GM21360 (cell line): ENCODE measurements around the gene SH3GLB2.

Experiments
- ATAC-seq: cut with Tn5 transposase; IDR thresholded peaks from one replicate; pipeline ENCODE4 v1.9.1; 2021; ENCODE audit warnings: mild to moderate bottlenecking, moderate library complexity; ENCODE audit not compliant: unreplicated experiment

Gene SH3GLB2

DNA sequence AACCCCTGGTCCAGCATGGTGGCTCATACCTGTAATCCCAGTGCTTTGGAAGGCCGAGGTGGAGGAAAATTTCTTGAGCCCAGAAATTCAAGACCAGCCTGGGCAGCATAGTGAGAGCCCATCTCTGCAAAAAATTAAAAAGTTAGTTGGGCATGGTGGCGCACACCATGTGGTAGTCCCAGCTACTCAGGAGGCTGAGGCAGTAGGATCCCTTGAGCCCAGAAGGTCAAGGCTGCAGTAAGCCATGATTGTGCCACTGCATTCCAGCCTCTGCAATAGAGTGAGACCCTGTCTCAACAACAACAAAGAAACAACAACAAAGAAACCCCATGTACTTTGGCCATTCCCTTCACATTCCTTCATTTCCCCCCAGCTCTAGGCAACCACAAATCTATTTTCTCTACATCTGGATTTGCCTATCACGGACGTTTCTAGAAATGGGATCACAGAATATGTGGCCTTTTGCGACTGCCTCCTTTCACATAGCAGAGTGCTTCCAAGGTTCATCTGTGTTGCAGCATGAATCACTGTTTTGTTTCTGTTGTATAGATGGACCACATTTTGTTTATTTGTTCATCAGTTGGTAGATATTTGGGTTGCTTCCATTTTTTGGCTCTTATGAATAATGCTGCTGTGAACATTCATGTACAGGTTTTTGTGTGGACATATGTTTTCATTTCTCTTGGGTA lies 26.2 kb upstream of the SH3GLB2 start:
- ATAC-seq, result no peak

DNA sequence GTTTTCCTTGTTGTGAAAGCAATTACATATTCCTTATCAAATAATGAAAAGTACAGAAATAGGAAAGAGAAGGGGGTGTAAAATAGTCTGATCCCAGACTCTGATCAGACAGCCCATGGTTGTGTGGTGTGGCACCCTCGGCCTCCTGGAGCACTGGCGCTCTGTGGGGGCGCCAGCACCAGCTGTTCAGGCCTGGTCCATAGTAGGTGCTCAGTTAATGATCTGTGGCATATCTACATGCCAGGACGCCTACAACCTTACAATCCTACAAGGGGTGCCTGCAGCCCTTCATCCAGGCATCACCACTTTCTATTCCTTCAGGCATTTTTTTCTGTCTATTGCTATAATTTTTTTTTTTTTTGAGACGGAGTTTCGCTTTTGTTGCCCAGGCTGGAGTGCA lies 24.9 kb upstream of the SH3GLB2 start:
- ATAC-seq, result no peak

DNA sequence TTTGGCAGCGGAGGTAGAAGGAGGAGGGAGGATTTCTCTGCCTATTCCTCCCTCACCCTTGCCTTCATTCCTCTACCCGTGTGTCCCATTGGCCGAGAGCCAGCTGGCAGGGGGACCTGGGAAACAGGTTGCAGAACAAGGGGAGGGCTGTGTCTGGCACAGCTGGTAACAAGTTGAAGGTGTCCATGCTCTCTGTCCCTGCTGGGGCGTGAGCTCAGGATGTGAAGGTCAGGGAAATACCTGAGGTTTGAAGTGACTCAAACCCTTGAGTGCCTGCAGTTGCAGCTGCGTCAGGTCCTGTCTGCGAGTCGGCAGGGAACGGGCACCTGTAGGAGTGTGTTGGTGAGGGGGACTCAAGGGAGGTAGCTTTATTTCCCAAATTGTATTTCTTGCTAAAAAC lies 24.5 kb upstream of the SH3GLB2 start:
- no peak for ATAC-seq

DNA sequence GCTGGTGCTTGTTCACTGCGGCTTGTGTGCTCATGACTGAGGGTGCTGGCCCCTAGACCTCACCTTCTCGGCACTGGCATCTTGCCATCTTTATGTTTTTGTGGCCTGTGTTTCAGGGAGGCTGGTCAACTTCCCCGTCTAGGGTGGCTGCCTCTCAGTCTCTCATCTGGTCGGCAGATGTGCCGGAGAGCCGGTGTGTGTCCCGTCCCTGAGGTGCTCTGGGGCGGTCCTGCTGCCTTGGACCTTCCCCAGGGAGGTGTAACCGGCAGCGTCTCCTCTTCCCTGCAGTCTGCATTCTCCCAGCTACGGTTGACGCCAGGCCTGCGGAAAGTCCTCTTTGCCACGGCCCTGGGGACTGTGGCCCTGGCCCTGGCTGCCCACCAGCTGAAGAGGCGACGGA lies 13.9 kb upstream of the SH3GLB2 start:
- no peak for ATAC-seq

DNA sequence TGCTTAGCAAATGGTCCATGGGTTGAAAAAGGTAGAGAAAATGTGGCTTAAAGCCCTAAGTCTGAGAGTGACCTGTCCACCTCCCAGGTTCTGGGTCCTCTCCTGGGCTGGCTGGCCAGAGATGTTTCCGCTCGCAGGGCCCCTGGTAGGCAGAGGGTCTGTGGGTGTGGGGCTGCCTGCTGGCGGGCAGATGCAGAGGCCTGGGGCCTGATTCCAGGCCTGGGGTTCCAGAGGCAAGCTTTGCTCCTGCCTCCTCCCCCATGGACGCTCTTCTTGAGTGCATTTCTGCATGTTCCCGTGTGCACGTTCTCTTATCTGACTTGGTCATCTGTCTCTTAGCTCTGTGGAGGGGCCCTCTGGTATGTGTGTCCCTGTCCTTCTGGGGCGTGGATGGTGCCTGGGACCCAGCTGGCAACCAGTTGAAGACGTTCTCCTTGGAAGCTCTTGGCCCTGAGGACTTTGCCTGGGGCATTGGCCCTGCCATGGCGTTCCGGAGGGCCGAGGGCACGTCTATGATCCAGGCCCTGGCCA lies 12.0 kb upstream of the SH3GLB2 start:
- ATAC-seq, result no peak

DNA sequence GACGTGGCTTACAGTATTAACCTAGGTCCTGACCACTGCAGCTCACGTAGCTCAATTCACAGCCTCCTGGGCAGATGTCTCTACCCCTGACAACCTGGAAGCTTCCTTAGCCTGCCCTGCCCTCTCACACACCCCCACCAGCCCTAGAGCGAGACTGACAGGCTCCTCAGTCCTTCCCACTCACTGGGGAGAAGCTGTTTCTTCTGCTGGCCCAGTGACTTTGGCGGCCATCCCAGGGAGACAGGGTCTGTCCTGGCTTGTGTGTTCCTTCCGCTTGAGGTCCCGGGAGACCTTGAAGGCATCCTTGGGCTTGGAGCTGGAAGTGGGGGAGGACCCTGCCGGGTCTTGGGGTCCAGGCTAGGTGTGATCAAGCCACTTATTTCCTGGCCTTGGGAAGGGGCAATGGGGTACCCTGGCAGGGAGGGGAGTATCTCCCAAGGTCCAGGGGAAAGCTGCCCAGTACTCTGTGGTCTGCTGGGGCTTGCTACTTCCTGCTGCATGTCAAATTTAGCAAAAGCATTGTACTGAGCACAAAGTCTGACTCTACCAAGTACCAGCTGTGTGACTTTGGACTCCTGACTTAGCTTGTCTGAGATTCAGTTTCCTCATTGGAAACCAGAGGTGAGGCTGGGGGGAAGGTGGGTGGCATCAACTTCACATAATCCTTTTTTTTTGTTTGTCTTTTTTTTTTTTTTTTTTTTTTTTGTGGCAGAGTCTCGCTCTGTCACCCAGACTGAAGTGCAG lies 10.2 kb upstream of the SH3GLB2 start:
- no peak for ATAC-seq

DNA sequence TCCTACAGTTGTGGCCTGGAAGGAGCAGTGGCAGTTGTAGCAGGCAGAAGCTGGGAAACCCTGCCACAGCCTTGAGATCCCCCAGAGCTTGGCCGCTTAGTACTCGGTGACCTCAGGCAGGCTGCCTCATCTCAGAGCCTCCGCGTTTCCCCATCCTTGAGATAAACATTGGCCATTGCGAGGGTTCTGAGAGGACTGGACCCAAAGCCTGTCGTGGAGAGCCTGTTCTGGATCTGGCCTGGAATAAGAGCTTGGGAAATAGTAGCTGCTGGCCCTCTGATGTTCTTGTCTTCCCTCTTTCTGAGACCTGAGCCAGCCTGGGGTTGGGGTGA lies 9.6 kb upstream of the SH3GLB2 start:
- no peak for ATAC-seq

DNA sequence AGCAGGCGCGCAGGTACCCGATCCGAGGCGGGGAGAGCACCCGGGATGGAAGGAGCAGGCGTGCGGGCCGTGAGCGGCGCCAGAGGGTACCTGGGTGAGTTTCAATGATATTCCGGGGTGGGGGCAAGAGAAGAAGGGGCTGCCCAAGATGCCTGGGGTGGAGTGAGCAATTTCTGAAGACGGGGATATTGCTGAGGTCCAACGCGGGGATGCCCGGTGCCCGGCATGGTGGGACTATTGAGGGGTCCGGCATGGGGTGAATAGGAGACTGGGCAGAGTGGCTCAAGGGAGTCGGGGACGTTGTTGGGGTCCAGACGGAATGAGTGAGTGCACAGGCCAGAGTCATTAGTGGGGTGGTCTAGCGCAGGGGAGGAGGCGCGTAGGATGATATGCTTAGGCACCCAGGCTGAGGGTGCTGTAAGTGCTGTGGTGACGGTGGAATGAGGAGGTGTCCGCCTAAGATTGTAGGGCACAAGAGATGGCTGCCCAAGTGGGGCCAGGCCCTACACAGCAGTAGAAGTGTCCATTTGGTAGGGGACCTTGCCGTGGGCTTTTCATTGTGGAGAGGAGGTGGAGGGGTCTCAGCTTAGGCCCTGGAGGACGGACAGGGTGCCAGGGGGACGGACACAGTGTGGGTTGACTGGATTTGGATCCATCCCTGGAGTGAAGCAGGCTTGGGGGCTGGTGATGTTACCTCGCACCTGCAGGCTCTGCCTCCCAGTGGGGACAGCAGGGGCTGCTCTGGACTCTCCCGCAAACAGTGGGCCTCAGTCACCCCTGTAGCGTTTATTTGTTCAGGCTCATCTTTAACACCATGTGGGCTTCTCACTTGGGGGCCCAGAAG lies 9.0 kb upstream of the SH3GLB2 start:
- ATAC-seq, result no peak

DNA sequence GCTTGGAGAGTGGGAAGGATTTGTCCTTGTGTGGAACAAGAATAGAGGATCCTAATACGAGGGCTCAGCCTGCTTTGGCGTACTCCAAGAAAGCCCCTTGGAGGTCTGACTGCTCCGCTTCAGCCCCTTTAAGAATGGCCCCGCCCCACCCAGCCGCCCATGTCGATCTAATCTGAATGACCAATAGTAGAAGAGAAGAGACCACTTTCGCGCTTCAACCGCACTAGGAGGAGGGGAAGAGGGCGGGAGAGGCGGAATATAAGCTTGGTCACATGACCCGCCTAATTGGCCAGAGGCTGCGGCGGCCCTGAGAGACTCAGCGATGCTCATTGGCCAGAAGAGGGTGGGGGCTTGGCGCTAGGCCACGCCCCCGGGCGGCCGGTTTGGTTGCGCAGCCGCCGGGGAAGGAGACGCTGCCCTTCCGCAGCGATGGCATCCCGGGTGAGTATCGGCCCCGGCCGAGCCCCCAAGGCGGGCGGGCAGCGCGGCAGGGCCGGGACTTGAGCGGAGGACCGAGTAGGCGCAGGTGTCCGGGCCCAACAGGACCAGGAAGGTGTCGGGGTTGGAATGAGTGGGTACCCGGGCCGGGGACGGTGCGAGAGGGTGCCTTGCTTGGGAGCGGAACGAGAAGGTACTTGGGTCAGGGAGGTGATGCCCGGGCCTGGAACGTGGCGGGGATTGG lies 8.3 kb upstream of the SH3GLB2 start, which contains the start of gene MIGA2:
MIGA2 (plus strand) TSS at position 386 of the 682 bp plus-strand sequence. CDS start 3,969 bp downstream, outside the sequence.
- peak; percentile 93 for ATAC-seq

DNA sequence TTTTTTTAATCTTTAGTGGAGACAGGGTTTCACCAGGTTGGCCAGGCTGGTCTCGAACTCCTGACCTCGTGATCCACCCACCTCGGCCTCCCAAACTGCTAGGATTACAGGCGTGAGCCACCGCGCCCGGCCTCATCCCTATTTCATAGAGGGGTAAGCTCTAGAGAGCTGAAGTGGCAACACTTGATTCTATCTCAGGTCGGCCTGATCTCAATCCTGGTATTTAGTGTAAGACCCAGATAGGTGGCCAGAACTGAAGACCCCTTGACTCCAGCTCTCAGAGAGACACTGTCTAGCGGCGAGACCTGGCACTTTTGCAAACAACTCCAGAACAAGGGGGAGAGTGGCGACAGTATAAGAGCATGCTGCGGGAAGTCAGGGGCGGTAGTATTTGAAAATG lies 7.7 kb upstream of the SH3GLB2 start:
- peak; percentile 8 for ATAC-seq

DNA sequence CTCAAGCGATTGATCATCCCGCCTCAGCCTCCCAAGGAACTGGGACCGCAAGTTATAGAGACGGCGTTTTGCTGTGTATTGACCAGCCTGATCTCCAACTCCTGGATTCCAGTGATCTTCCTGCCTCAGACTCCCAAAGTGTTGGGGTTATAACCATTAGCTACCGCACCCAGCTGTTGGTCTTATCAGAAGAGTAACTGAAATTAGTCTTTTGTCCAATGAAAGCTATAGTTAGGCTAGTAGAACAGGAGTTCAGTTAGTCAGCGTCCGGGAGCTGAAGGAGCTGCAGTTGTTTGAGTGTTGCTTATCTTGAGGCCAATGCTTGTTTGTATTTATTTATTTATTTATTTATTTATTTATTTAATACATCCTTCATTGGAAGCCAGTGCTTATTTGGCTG lies 5.1 kb upstream of the SH3GLB2 start:
- no peak for ATAC-seq

DNA sequence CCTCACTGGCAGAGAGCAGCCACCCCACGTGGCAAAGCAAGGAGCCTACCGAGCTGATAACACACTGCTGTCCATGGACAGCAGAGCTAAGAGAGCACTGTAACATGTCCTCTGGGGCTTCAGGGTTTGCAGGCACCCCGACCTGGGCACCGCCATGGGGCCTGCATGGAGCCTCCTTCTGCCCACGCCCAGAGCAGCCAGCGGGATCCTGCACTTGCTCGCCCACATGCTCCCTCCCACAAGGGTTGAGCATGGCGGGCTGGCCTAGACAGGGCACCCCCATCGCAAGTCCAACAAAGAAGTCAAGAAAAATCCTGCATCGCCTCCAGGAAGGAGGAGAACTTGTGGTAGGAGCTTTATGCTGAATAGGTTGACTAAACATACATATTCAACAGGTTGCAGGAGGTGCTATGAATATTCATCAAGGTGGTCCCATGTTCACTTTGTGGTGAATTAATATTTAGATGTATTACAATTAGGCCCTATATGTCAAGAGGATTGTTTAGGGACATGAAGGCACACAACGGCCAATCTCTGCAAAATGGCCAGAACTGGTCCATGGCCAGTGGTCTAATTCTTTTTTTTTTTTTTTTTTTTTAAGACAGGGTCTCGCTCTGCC lies 4.5 kb upstream of the SH3GLB2 start:
- no peak for ATAC-seq

DNA sequence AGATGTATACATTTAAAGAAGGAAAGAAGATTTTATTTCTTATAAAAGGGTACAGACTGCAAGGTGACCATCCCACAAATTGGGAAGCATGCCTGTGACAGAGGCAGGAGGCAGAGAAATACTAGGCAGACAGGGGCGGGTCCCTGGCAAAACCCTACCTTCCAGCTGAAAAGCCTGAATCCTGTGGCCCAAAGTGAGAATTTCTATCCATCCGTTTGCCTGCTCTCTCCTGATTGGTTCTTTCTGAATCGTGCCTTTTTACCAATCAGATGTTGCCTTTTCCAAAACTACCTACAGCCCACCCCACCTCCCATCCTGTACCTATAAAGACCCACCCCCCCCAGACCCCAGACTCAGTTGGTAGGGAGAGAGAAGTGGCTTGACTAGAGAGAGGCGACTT lies 3.4 kb upstream of the SH3GLB2 start:
- ATAC-seq, result no peak

DNA sequence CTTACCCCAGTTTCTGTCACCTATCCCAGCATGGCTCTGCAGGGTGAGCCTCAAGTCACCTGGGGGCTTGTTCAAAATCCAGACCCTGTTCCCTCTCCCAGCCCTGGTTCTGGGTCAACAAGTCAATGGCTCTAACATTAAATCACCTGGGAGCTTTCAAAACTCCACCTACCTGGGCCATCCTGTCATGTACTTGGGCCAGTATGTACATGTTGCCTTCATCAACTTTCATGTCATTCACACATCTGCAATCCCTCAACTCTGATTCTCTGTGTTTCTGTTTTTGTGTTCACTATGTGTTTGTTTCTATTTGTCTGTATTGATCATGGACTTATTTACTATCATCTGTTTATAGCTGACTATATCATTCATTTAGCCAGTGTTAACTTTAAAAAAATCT lies 2.1 kb upstream of the SH3GLB2 start:
- ATAC-seq, result no peak

DNA sequence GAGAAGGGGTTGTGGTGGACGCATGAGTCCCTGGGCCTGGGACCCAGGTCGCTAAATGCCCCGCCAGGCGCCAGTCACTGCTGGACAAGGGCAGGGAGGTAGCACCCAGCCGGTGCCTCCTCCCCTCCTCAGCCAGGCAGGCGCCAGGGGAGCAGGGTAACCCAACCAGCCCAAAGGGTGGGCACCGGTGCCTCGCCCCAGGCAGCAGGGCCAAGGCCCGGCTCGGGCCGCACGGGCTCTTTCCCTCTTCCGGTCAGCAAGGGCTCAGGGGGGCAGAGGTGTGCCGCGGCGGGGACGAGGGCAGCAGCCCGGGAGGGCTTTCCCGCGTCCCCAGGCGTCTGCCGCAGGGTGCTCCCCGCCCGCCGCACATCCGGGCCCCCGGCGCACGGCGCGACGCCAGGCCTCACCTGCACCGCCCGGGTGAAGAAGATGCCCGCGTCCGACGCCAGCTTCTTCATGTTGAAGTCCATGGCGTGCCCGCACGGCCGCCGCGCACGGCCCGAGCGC lies 393 bp downstream of the SH3GLB2 start:
- peak; percentile 41 for ATAC-seq

DNA sequence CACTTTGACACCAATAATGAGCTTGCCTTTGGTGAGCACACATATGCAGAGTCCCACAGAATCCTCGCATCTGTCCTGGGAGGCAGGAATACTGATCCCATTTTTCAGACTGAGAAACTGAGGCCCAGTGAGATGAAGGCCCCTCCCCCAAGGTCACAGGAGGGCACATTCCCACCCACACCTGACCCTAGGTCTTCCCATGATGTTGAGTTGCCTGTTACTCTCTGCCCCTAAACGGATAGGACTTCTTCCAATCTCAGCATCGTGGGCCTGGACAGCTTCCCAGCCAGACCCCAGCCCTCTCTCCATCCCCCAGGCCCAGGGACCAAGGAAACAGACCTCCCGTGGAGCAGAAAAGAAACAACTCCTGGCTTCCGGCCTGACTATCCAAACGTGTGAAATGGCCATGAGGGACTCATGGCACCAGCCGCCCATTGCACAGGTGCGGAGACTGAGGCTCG lies 877 bp downstream of the SH3GLB2 start:
- ATAC-seq, result no peak

DNA sequence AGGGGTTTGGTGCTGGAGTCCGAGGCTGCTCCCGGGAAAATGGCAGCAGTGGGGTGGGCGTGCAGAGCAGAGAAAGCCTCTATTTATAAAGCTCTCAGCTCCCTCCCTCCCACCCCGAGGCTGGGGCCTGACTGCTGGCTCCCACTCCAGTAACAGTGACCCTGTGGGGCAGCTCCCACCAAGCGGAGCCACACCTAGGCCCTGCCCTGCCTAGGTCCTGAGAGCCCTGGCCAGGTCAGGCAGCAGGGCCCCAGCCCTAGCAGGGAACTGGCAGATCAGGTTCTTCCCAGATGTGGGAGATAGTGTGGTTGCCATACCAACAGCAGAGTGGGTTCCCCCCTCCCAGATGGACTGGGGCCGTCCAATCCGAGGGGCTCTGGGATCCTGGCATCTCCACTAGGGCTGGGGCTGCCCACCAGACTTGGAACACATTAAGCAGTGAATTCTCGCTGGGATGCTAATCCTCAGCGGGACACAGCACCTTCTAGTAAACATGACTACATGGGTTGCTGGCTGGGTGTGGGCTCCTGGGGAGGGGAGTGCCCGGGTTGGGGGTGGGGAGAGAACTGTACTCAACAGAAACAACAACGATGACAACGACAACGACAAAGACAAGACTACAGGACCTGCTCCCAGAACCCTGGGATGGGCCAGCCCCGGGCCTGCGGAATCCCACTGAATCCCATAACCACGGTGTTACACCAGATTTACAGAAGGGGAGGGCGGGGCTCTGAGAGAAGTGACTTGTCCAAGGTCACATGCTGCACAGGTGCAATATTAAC lies 1.5 kb downstream of the SH3GLB2 start:
- ATAC-seq, result no peak

DNA sequence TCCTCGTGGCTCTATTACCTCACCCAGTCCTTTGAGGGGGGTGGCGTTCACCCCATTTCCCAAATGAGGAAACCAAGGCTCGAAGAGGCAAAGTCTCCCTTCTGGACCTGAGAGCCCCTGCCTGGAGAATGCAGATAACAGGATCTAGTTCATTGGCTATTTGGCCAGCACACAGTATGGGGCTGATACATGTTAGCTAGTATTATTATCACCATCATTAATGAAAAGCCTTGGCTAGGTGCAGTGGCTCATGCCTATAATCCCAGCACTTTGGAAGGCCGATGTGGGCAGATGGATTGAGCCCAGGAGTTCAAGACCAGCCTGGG lies 4.3 kb downstream of the SH3GLB2 start:
- ATAC-seq, result no peak

DNA sequence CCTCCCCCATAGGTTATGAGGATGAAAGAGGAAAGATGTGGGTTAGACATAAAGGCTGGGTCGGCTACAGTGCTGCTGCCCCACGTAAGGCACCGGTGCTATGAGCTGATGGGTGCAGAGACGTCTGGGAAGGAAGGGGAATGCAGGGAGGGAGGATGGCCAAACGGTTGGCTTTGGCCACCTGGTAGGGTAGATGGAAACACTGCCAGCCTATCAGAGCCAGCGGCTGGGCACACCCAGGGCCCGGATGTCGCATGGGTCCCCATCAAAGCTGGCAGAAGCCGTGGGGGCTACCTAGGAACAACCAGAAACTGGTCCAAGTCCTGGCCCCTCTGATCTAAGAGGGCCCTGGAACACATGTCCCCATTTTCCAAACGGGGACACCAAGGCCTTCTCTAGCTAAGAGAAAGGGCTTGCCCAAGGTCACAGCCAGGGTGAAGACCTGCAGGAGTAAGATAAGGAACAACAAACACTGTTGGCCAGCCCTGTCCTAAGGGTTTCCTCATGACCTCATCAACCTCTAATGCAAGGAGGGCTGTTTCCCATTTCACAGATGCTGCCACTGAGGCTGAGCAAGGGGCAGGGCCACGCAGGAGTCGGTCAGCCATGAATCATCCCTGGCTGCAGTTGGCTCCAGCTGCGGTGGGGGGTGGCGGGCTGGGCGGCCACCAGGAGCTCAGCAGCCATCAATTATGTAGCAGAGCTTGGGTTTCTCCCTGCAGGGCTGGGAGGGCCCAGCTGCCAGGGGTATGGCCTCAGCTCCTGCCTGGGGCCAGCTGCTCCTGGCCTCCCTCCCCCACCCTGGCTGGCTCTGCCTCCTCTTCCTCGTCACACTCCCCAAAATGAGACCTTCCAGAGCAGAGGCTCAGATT lies 4.9 kb downstream of the SH3GLB2 start:
- no peak for ATAC-seq
